Islet precursor cell (in vitro differentiated cells): Measurements from ENCODE around the gene CHST11.
"Not testable (repeated sequence)": the region's sequence is repeated elsewhere in the genome, so short reads cannot be mapped to it uniquely, and the experiment has no call there.

Source experiments
- DNase-seq: peaks from one replicate; pipeline ENCODE4 v3.0.0-alpha.2; 2018

The CHST11 gene

DNA sequence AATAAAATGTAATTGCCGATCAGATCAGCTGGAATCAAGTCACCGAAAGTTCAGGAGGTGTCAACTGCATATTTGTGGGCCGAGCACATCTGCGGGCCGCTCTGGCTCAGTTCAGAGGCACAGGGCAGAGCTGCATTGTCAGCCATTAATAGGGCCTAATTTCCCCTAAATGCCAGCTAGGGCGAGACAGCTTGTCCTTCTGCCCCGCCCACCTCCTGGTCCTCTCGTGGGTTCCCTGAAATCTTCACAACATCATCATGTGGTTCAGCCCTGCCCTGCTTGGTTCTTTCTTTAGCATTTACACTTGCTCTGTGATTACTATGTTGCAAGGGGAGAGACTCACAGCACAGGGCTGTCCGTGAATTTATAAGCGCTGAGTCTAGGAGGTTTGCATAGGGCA is 148.9 kb downstream of the CHST11 start:
- DNase-seq: peak; percentile 92

DNA sequence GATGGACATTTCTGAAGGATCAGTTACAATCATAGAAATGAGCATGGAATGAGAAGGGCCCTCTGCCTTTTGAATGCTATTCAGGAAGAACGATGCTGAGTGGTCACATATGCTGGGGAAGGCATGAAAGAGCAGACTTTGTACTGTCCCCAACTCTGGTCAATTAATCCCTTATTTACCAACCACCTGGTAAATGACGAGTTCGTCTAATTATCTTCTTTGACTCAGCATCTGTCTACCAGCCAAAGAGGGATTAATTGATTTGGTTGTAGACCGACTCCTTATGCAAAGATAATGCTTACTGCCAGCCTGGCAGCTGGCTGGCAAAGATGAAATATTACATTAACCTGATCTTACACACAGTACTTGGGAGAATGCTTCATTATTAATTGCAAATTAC is 152.2 kb downstream of the CHST11 start:
- DNase-seq: no peak

GRCh38 chr12:104609445-104609844 is 152.7 kb downstream of the CHST11 start:
- peak; percentile 74 for DNase-seq

DNA sequence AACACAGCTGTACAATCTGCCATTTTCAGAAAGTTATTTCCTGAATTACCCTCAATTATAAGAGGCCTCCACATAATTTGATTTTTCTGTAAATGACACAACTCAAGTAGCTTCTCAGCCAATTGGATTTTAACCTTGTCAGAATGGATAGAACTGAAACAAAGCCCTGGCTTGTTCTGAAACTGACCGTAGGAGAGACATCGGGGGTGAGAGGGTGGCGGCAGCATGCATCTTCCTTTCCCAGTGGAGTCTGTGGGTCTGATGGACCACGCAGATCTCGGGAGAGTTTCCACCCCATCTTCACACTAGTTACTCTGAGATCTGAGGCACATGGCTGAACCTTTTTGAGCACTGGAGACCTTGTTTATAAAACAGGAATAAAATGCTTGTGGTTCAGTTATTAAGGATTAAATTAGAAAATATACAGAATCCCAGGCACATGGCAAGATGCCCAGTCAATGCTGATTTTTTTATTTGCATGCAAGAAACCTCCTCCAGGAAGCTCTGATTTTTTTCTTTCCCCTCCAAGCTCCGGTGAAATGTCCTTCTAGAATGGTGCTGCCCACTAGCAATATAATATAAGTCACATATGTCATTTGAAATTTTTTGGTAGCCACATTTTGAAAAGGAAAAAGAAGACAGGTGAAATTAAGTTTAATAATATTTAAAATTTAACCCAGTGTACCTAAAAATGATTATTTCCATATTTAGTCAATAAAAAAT is 153.9 kb downstream of the CHST11 start:
- DNase-seq: no peak

- no peak for DNase-seq
Measured at GRCh38 chr12:104611671-104612070, 154.9 kb downstream of the CHST11 start.

- DNase-seq: not testable (repeated sequence)
Measured at GRCh38 chr12:104613372-104613771, 156.6 kb downstream of the CHST11 start.

DNA sequence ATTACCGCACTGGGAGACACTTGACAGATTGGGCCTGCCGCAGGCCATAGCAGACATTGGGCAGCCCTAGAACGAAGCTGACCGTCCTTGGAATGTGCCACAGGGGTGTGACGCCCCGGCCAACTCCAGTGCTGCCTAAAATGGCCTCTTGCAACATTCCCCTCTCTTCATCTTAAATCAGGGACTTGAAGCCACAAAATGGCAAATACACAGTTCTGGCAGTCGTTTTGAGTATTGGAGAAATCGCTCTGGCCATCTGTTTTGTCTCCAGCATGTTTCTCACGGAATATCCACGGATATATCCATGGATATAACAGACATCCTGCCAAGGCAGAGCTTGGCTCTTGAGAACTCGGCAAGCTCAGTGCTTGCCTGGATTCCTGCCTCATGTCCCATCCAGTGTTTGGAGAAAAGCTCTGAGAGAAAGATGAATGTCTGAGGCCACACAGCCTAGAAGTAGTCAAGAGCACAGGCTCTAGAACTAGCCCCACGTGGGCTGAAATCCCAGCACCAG is 158.4 kb downstream of the CHST11 start:
- peak; percentile 78 for DNase-seq

DNA sequence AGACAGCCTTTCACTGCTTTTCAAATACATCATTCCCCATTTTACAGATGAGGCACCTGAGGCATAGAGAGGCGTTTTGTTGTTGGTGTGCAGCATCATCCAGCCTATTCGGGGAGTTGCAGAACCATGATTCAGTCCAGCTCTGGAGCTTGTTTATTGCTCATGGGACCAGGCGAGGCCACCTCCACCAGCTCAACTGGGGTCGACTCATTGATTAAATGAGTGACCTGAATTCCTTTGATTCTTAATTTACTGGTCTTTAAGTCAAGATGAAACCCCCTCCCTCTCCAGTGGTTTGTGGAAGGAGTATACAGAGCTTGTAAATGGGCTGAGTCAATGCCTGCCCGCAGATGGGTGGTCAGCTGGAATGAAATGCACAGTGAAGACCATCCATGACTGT is 161.9 kb downstream of the CHST11 start:
- DNase-seq: peak; percentile 92

DNA sequence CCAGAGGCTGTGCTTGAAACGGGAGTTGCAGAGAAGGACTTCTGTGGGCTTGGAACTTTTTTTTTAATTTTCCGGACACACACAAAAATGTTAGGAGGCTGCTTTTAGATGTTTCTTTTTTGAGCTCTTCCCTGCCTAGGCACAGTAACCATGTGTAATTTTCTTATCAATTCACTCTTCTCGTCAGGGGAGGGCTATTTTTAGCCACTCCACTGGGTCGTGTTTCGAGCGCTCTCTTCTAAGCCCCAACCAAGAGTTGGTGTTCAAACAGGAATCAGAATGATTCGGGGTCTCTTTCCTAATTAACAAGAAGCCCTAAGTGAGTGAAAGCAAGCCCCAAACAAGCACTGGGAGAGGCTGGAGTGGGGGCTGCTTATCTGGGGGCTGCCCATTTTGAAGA is 162.6 kb downstream of the CHST11 start:
- no peak for DNase-seq

DNA sequence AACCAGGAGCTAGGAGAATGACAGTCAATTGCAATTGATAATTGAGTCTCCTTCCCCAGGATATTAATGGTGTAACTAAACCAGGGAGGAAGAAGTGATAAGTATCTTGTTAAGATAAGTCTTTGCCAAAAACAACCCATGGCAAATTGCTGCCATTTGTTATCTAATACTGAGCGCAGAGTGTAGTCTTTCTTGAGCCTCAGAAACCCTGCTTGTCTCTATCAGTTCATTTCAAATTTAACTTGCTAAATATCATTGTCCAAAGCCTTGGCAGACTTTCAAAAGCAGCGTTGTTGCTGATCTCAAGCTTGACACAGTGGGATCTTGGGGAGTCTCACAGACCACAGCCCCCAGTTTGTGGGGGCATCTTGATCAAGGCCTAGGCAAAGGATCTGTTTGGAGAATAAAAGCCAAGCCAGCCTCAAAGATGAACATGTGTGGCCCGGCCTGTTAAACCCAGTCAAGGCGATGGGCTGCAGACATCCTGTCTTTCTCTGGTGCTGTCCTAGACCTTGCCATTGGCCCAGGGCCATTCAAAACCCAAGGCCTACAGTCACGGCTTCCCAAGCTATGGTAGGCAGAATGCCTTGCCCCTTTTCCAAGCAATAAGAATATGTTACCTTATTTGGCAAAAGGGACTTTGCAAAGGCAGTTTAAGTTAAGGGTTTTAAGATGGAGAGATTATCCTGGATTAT is 164.2 kb downstream of the CHST11 start:
- no peak for DNase-seq

GRCh38 chr12:104622928-104623327 is 166.2 kb downstream of the CHST11 start:
- peak; percentile 67 for DNase-seq

DNA sequence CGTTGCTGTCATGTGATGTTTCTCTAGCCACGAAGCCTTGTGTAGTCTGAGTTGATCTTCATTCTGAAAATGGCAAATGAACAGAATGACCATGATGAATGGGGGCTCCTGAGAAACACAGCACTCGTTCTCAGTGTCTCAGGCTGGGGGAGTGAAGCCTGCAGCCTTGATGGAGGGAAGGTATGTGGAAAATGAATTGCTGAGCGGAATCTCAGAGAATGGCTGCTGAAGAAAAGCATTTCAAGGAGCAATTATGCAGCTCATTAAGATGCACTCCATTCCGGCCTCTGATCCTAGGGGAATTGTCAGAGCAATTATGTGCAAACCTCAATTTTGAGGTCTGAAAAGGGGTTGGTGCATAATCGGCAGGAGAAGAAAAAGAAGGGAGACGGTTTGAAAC is 167.1 kb downstream of the CHST11 start:
- peak; percentile 93 for DNase-seq

DNA sequence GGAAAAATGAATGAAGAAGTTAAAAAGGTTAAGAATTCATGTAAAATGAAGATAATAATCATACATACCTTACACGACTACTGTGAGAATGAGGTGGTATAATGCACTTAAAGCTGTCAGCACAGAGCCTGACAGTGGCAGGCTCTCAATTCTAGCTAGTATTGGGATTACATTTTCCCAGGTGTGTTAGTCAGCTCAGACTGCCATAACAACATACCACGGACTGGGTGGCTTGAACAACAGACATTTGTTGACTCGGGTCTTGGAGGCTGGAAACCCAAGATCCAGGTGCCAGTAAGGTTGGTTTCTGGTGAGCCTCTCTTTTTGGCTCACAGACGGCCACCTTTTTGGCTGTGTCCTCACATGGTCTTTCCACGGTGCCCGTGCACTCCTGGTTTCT is 167.8 kb downstream of the CHST11 start:
- DNase-seq: peak; percentile 78

DNA sequence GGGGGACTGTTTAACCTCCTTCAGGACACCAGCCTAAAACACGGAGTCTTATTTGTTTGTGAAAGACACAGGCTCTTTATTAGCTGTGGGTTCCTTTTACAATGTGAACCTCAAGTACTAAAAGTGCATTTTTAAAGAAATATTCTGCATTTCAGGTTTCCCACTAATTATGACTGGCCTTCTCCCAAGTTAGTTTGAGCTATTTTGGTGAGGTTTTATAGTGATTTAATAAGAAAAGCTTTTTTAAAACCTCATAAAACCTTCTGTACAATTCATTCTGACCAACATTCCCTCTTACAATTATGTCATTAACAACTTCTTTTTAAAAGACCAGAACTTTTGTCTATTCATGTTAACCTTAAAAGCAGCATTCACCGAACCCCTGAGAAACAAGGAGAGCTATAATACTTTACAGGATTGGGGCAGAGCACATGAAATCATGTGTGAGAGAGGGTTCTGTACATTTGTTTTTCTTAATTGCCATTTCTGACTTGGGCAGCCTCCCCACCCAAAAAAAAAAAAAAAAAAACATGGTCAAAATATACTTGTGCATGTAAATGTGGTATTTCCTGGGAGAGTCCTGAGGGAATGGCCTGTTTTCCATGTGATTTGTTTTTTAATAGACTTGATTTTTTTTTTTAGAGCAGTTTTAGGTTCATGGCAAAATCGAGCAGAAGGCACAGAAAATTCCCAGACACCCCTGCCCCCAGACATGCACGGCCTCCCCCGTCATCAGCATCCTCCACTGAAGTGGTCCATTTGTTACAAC is 169.5 kb downstream of the CHST11 start:
- DNase-seq: no peak

DNA sequence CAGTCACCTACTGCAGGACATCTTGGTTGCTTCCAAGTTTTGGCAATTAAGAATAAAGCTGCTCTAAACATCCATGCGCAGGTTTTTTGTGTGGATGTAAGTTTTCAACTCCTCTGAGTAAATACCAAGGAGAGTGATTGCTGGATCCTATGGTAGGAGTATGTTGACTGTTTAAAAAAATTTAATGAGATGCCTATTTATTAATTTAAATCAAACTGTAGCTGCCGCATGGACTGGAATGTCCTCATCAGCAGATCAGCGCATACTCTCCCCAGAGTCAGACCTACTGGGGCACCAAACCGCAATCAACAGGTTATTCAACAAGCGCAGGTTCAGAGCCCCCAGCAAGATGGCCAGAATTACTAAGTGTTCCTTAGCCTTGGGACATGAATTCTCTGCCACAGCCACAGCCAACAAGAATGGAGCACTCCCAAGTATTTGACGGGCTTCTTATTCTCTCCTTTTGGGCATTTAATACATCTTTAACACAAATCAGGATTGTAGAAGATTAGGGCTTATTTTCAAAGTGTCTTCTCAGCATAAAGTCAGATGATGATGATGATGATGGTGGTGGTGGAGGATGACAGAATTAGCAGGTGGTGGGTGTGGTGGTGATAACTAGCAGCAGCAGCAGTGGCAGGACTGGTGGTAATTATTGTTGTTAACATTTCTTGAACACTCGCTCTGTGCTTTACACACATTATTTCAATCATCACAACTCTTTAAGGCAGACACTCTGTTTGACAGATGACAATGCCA is 170.7 kb downstream of the CHST11 start:
- DNase-seq: no peak

DNA sequence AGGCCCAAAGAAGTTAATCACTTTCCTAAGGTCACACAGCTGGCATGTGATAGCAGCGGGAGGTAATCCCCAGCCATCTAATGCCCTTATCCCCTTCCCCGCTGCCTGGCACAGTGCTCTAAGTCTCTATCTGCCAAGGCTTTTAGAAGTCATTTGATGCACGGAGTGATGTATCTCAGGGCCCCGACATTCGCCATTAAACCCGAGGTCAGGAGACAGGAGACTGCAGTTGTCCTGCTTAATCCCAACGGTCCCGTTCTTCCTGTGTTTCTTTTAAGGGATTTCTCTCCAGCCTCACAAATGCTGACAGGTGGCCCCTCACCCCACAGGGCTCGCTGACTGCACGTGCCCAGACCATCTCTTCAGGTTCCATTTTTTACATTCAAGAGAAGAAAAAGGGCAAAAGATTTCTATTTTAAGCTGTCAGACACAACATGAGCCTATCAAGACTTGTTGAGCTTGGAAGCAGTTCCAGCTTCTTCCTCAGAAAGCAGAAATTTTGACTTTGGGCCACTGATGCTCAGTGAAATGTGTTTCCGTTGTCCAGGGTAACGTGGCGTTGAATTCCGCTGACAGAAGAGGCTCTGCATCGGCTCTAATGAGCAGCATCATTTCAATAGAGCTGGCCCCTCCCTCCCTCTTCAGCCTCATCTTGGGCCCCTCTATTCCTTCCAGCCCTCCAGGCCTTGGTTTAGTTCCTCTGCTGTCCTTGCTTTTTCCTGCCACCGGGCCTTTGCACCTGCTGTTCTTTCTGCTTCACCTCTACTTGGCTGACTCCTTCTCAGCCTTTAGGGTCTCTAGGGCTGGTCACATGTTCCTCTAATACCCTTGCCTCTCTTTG is 171.5 kb downstream of the CHST11 start:
- no peak for DNase-seq

DNA sequence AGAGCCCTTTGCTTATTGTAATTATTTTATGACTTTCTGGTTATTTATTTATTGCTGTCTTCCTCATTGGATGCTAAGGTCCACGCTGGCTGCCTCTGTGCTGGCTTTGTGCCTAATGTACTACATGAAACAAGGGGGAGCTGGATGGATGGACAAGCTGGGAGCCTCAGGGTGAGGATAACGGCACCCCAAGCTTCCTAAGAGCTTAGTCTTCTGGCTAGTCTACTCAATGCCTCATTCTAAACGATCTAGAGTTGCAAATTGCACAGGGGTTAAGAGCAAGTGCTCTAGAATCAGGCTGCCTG is 172.0 kb downstream of the CHST11 start:
- DNase-seq: no peak

DNA sequence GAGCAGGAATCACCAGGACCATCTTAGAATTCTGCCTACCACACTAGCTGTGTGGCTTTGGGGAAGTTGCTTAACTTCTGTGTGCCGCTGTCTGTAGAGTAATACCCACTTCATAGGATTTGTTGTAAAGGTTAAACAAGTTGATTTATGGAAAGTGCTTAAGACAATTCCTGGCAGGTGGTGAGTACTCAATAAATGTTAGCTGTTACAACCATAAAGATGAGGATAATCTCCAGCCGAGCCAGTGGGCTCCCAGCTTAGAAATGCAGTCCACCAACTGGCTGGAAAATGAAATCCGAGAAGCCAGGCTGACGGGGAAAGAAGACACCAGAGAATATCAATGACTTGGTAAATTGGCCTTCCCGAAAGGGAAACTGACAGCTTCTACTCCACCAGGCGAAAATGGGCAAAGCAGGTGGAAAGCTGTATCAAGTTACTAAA is 173.5 kb downstream of the CHST11 start:
- DNase-seq: no peak

DNA sequence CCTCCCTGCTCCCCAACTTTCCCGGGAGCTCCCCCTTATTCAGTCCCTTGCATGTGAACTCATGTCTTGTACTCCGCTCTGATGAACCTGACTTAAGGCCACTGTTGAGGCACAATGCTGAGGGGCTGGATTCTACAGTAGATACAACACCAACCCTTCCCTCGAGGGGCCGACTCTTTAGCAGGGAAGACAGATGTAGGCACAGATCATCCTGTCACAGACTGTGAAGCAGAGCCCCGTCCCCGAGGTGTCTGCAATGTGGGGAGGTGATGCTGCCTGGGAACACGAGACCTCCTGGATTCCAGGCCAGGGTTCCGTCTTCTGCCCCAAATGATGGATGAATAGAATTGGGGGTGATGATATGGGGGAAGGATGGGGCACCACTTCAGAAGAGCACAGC is 175.1 kb downstream of the CHST11 start:
- DNase-seq: no peak

DNA sequence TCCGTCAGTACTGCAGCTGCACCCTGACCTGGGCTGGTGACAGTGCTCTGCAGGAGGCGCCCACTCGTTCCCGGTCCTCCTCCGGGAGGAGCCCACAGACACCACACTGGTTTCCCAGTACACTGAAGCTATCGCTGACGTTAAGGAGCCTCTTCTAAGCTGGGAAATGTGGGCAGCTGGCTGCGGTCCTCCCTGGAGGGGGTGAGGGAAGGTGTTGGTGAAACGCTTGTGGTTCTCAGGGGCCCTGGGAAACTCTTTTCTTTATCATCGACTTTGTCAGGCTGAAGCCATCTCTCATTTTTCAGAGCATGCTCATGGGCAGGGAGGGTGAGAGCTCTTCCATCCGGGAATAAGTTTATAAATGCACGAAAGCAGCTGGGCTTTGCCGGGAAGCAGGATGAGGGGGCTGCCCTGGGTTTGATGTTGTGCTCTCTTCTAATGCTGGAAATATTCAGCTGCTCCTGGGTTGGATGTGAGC is 176.0 kb downstream of the CHST11 start:
- DNase-seq: no peak

- no peak for DNase-seq
Measured at GRCh38 chr12:104634044-104634443, 177.3 kb downstream of the CHST11 start.

DNA sequence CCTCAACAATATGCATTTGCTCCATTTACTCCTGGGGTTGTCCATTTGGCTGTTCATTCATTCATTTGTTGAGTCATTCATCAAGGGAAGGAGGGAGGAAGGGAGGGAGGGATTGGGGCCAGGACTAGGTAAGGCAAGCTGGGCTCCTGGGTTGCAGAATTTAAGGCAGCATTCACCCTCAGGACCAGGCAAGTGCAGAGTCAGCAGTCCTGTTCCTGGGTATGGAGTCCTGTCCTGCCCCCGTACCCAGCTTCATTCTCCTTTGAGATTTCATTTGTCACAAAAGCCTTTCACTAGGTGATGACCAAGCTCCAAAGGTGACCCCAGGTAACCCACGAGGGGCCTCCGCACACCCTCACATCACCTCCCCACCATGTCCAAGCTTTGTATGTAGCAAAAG is 178.1 kb downstream of the CHST11 start:
- no peak for DNase-seq
